ENCODE data around the gene KIAA0513. TPM values are rescaled to one million over a fixed set of nuclear protein-coding genes. Genes with fewer than 3 reads are reported as not detected.

KIAA0513 gene
- polyA plus RNA-seq, 1 donor (not counting 4 experiments of a cell fraction or from before 2014, with no cell fraction given), result 3.3 TPM

- H3K36me3 ChIP-seq (ENCODE audit: control insufficient read depth in 2 of 2, extremely low read depth in 1 of 2, insufficient read depth in 2 of 2, low read length in 2 of 2), result no peaks in the 10 kb centered on the region
- no peaks in the 10 kb centered on the region for H3K9me3 ChIP-seq (ENCODE audit: control insufficient read depth, low read depth, low read length)
- no peaks in the 10 kb centered on the region for H3K79me2 ChIP-seq (ENCODE audit: control insufficient read depth, insufficient read depth, low read length)
- DNase-seq (ENCODE audit: low read depth, low spot score) (no peak), FAIRE-seq (no peak)
- no peak overlapping the region for H3K9ac ChIP-seq (ENCODE audit: control insufficient read depth, extremely low read depth, insufficient read depth, low read length)
- H3K4me3 ChIP-seq (ENCODE audit: control insufficient read depth in 2 of 3, extremely low read depth in 1 of 3, insufficient read depth in 2 of 3, low read depth in 1 of 3, low read length in 3 of 3), result no peak overlapping the region
- no peaks in the 10 kb centered on the region for H4K20me1 ChIP-seq (ENCODE audit: control insufficient read depth, extremely low read depth, insufficient read depth, low read length)
- peaks cover 21% of the 10 kb centered on the region for H3K27me3 ChIP-seq (ENCODE audit: control insufficient read depth, extremely low read depth, insufficient read depth, low read length)
- H3K4me2 ChIP-seq (ENCODE audit: control insufficient read depth, extremely low read depth, insufficient read depth, low read depth, low read length), result no peak overlapping the region
- H3K9me1 ChIP-seq (ENCODE audit: control insufficient read depth, extremely low read depth, insufficient read depth, low read length), result no peaks in the 10 kb centered on the region
- no peak overlapping the region for H3K27ac ChIP-seq (ENCODE audit: control insufficient read depth, insufficient read depth, low read length)
- no peak overlapping the region for H2AFZ ChIP-seq (ENCODE audit: control insufficient read depth, low read length)
- peaks cover 3% of the 10 kb centered on the region for H3K4me1 ChIP-seq (ENCODE audit: control insufficient read depth, extremely low read depth, insufficient read depth, low read length)
- dilution Hi-C loops (cut with MboI; ENCODE audit: extremely low pct_ligation_motif_present, low sequenced_read_pairs), result no loop called here
- no peak for TF ChIP-seq EZH2 (IDR thresholded peaks at IDR 0.05; ENCODE audit: low read length)
Observed at GRCh38 chr16:85096921-85097320, 69.3 kb downstream of the KIAA0513 start.

GRCh38 chr16:85098565-85098964 is 71.0 kb downstream of the KIAA0513 start:
- Histone ChIP-seq H4K20me1 (ENCODE audit: control insufficient read depth, extremely low read depth, insufficient read depth, low read length) (no peaks in the 10 kb centered on the region), H3K79me2 (ENCODE audit: control insufficient read depth, insufficient read depth, low read length) (no peaks in the 10 kb centered on the region), H3K9me1 (ENCODE audit: control insufficient read depth, extremely low read depth, insufficient read depth, low read length) (no peaks in the 10 kb centered on the region), H3K9me3 (ENCODE audit: control insufficient read depth, low read depth, low read length) (no peaks in the 10 kb centered on the region), H3K4me1 (ENCODE audit: control insufficient read depth, extremely low read depth, insufficient read depth, low read length) (peaks cover 3% of the 10 kb centered on the region), H3K27me3 (ENCODE audit: control insufficient read depth, extremely low read depth, insufficient read depth, low read length) (peaks cover 18% of the 10 kb centered on the region), H3K27ac (ENCODE audit: control insufficient read depth, insufficient read depth, low read length) (no peak overlapping the region), H2AFZ (ENCODE audit: control insufficient read depth, low read length) (no peak overlapping the region), H3K4me2 (ENCODE audit: control insufficient read depth, extremely low read depth, insufficient read depth, low read depth, low read length) (no peak overlapping the region), H3K4me3 (ENCODE audit: control insufficient read depth in 2 of 3, extremely low read depth in 1 of 3, insufficient read depth in 2 of 3, low read depth in 1 of 3, low read length in 3 of 3) (no peak overlapping the region), H3K9ac (ENCODE audit: control insufficient read depth, extremely low read depth, insufficient read depth, low read length) (no peak overlapping the region), H3K36me3 (ENCODE audit: control insufficient read depth in 2 of 2, extremely low read depth in 1 of 2, insufficient read depth in 2 of 2, low read length in 2 of 2) (no peaks in the 10 kb centered on the region)
- dilution Hi-C loops (cut with MboI; ENCODE audit: extremely low pct_ligation_motif_present, low sequenced_read_pairs), result no loop called here
- no peak for TF ChIP-seq CTCF (optimal IDR thresholded peaks at IDR 0.05 in 1 of 3, IDR thresholded peaks at IDR 0.05 in 1 of 3, conservative IDR thresholded peaks at IDR 0.05 in 1 of 3; ENCODE audit: extremely low read depth in 1 of 3, insufficient read depth in 2 of 3, low read length in 3 of 3)
- no peak for TF ChIP-seq EZH2 (IDR thresholded peaks at IDR 0.05; ENCODE audit: low read length)
- FAIRE-seq, result no peak
- no peak for DNase-seq (ENCODE audit: low read depth, low spot score)

GRCh38 chr16:85100265-85100664 is 72.7 kb downstream of the KIAA0513 start:
- Histone ChIP-seq H3K27ac (ENCODE audit: control insufficient read depth, insufficient read depth, low read length) (no peak overlapping the region), H4K20me1 (ENCODE audit: control insufficient read depth, extremely low read depth, insufficient read depth, low read length) (no peaks in the 10 kb centered on the region), H3K36me3 (ENCODE audit: control insufficient read depth in 2 of 2, extremely low read depth in 1 of 2, insufficient read depth in 2 of 2, low read length in 2 of 2) (no peaks in the 10 kb centered on the region), H3K9ac (ENCODE audit: control insufficient read depth, extremely low read depth, insufficient read depth, low read length) (no peak overlapping the region), H3K79me2 (ENCODE audit: control insufficient read depth, insufficient read depth, low read length) (no peaks in the 10 kb centered on the region), H3K9me3 (ENCODE audit: control insufficient read depth, low read depth, low read length) (no peaks in the 10 kb centered on the region), H2AFZ (ENCODE audit: control insufficient read depth, low read length) (no peak overlapping the region), H3K27me3 (ENCODE audit: control insufficient read depth, extremely low read depth, insufficient read depth, low read length) (peaks cover 14% of the 10 kb centered on the region), H3K9me1 (ENCODE audit: control insufficient read depth, extremely low read depth, insufficient read depth, low read length) (no peaks in the 10 kb centered on the region), H3K4me3 (ENCODE audit: control insufficient read depth in 2 of 3, extremely low read depth in 1 of 3, insufficient read depth in 2 of 3, low read depth in 1 of 3, low read length in 3 of 3) (no peak overlapping the region), H3K4me1 (ENCODE audit: control insufficient read depth, extremely low read depth, insufficient read depth, low read length) (no peaks in the 10 kb centered on the region), H3K4me2 (ENCODE audit: control insufficient read depth, extremely low read depth, insufficient read depth, low read depth, low read length) (no peak overlapping the region)
- dilution Hi-C loops (cut with MboI; ENCODE audit: extremely low pct_ligation_motif_present, low sequenced_read_pairs), result no loop called here
- FAIRE-seq (no peak), DNase-seq (ENCODE audit: low read depth, low spot score) (no peak)
- TF ChIP-seq EZH2 (IDR thresholded peaks at IDR 0.05; ENCODE audit: low read length) (no peak), CTCF (optimal IDR thresholded peaks at IDR 0.05 in 1 of 3, IDR thresholded peaks at IDR 0.05 in 1 of 3, conservative IDR thresholded peaks at IDR 0.05 in 1 of 3; ENCODE audit: extremely low read depth in 1 of 3, insufficient read depth in 2 of 3, low read length in 3 of 3) (no peak)
